ENCODE data around the gene FAM171A1. TPM values are rescaled to one million over a fixed set of nuclear protein-coding genes. Genes with fewer than 3 reads are reported as not detected.

FAM171A1 gene
- total RNA-seq, 1 experiment from 2014 or later: 19.2 TPM

DNA sequence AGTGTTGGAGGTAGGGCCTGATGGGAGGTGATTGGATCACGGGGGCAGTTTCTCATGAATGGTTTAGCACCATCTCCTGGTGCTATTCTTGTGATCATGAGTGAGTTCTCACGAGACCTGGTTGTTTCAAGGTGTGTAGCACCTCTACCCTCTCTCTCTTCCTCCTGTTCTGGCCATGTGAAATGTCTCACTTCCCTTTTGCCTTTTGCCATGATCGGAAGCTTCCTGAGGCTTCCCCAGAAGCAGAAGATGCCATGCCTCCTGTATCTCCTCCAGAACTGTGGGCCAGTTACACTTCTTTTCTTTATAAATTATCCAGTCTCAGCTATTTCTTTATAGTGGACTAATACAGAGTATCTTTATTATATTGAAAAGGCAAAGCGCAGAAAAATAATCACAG, 90.1 kb downstream of the FAM171A1 start:
- BruUV-seq (replicated peaks): no TSS peak

DNA sequence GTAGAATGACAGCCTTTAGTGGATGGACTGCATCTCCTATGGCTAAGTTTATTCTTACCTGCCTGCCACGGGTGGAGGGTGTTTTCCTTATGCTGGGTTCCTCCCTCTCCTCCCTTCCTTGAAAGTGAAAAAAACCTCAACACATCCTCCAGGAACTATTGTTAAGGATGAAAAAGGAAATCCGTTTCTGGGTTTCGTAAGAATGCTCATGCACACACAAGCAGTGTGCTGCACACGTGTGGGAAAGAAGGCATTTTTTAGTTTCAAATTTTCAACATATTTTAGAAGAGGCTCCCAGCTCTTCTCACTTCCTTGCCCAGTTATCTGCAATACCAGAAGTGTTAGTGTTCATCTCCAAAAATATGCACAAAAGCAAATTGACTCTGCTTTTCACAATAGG, 90.6 kb downstream of the FAM171A1 start:
- Histone ChIP-seq H3K4me1 (ENCODE audit: control insufficient read depth, insufficient read depth, low read length) (no peaks in the 10 kb centered on the region), H3K27me3 (ENCODE audit: control insufficient read depth, insufficient read depth, low read length) (no peaks in the 10 kb centered on the region), H3K4me3 (ENCODE audit: low read depth in 2 of 2, low read length in 2 of 2) (no peak overlapping the region), H3K9me3 (ENCODE audit: control insufficient read depth, insufficient read depth, low read depth, low read length) (no peaks in the 10 kb centered on the region), H3K36me3 (ENCODE audit: control insufficient read depth, insufficient read depth, low read length) (no peaks in the 10 kb centered on the region), H3K27ac (ENCODE audit: low read length) (no peak overlapping the region)
- in situ Hi-C loops (cut with HindIII; ENCODE audit: low pct_unique_long_range_greater_than_20kb, low sequenced_read_pairs): no loop called here
- ATAC-seq: no peak
- ChIA-PET CTCF (no interaction called here), POLR2A (no interaction called here)
- TF ChIP-seq SIN3A (IDR thresholded peaks at IDR 0.05; ENCODE audit: borderline replicate concordance, insufficient read depth, low read depth, low read length) (no peak), TCF7L2 (IDR thresholded peaks at IDR 0.05; ENCODE audit: low read depth, low read length) (no peak), POLR2AphosphoS5 (IDR thresholded peaks at IDR 0.05; ENCODE audit: low read depth, low read length) (no peak)
- TF ChIP-seq, protein P1, sequence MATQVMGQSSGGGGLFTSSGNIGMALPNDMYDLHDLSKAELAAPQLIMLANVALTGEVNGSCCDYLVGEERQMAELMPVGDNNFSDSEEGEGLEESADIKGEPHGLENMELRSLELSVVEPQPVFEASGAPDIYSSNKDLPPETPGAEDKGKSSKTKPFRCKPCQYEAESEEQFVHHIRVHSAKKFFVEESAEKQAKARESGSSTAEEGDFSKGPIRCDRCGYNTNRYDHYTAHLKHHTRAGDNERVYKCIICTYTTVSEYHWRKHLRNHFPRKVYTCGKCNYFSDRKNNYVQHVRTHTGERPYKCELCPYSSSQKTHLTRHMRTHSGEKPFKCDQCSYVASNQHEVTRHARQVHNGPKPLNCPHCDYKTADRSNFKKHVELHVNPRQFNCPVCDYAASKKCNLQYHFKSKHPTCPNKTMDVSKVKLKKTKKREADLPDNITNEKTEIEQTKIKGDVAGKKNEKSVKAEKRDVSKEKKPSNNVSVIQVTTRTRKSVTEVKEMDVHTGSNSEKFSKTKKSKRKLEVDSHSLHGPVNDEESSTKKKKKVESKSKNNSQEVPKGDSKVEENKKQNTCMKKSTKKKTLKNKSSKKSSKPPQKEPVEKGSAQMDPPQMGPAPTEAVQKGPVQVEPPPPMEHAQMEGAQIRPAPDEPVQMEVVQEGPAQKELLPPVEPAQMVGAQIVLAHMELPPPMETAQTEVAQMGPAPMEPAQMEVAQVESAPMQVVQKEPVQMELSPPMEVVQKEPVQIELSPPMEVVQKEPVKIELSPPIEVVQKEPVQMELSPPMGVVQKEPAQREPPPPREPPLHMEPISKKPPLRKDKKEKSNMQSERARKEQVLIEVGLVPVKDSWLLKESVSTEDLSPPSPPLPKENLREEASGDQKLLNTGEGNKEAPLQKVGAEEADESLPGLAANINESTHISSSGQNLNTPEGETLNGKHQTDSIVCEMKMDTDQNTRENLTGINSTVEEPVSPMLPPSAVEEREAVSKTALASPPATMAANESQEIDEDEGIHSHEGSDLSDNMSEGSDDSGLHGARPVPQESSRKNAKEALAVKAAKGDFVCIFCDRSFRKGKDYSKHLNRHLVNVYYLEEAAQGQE (IDR thresholded peaks at IDR 0.05; ENCODE audit: insufficient read depth in 1 of 2, low read depth in 2 of 2, low read length in 1 of 2): no peak
- TF ChIP-seq, protein P2, sequence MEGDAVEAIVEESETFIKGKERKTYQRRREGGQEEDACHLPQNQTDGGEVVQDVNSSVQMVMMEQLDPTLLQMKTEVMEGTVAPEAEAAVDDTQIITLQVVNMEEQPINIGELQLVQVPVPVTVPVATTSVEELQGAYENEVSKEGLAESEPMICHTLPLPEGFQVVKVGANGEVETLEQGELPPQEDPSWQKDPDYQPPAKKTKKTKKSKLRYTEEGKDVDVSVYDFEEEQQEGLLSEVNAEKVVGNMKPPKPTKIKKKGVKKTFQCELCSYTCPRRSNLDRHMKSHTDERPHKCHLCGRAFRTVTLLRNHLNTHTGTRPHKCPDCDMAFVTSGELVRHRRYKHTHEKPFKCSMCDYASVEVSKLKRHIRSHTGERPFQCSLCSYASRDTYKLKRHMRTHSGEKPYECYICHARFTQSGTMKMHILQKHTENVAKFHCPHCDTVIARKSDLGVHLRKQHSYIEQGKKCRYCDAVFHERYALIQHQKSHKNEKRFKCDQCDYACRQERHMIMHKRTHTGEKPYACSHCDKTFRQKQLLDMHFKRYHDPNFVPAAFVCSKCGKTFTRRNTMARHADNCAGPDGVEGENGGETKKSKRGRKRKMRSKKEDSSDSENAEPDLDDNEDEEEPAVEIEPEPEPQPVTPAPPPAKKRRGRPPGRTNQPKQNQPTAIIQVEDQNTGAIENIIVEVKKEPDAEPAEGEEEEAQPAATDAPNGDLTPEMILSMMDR (IDR thresholded peaks at IDR 0.05): no peak
- intact Hi-C loops (cut with micrococcal nuclease; ENCODE audit: unreplicated experiment): no loop called here
- no peak for DNase-seq (ENCODE audit: low read depth, low spot score)
- BruUV-seq (replicated peaks): no TSS peak

More for the DNA sequence above, 90.1 kb downstream of the FAM171A1 start:
- in situ Hi-C loops (cut with HindIII; ENCODE audit: low pct_unique_long_range_greater_than_20kb, low sequenced_read_pairs) (no loop called here), intact Hi-C loops (cut with micrococcal nuclease; ENCODE audit: unreplicated experiment) (no loop called here)
- ChIA-PET CTCF (no interaction called here), POLR2A (no interaction called here)
- DNase-seq (ENCODE audit: low read depth, low spot score) (no peak), ATAC-seq (no peak)
- Histone ChIP-seq H3K4me3 (ENCODE audit: low read depth in 2 of 2, low read length in 2 of 2) (no peak overlapping the region), H3K9me3 (ENCODE audit: control insufficient read depth, insufficient read depth, low read depth, low read length) (no peaks in the 10 kb centered on the region), H3K27ac (ENCODE audit: low read length) (no peak overlapping the region), H3K27me3 (ENCODE audit: control insufficient read depth, insufficient read depth, low read length) (no peaks in the 10 kb centered on the region), H3K36me3 (ENCODE audit: control insufficient read depth, insufficient read depth, low read length) (no peaks in the 10 kb centered on the region), H3K4me1 (ENCODE audit: control insufficient read depth, insufficient read depth, low read length) (no peaks in the 10 kb centered on the region)
- TF ChIP-seq SIN3A (IDR thresholded peaks at IDR 0.05; ENCODE audit: borderline replicate concordance, insufficient read depth, low read depth, low read length) (no peak), TCF7L2 (IDR thresholded peaks at IDR 0.05; ENCODE audit: low read depth, low read length) (no peak), POLR2AphosphoS5 (IDR thresholded peaks at IDR 0.05; ENCODE audit: low read depth, low read length) (no peak)
- TF ChIP-seq, protein P1 (IDR thresholded peaks at IDR 0.05; ENCODE audit: insufficient read depth in 1 of 2, low read depth in 2 of 2, low read length in 1 of 2): no peak
- TF ChIP-seq, protein P2 (IDR thresholded peaks at IDR 0.05): no peak
